Germinal center (tissue), 1 donor: Measurements from ENCODE around the gene SMYD5.

Experiments
- DNase-seq: peaks from one replicate; pipeline ENCODE4 v3.0.0; 2012; ENCODE audit warnings: mixed read lengths, low spot score

SMYD5 gene

GRCh38 chr2:73238976-73239375, 24.9 kb downstream of the SMYD5 start:
- DNase-seq: no peak

- DNase-seq: no peak
Observed at GRCh38 chr2:73239776-73240175, 25.7 kb downstream of the SMYD5 start.

GRCh38 chr2:73243884-73244570, 30.0 kb downstream of the SMYD5 start:
- no peak for DNase-seq

- no peak for DNase-seq
Observed at GRCh38 chr2:73244580-73244979, 30.5 kb downstream of the SMYD5 start.

- DNase-seq: no peak
Observed at GRCh38 chr2:73246850-73247249, 32.8 kb downstream of the SMYD5 start.

GRCh38 chr2:73249636-73250035, 35.6 kb downstream of the SMYD5 start:
- DNase-seq: no peak

GRCh38 chr2:73250872-73251846, 37.1 kb downstream of the SMYD5 start:
- no peak for DNase-seq

- DNase-seq: no peak
Observed at GRCh38 chr2:73252238-73253027, 38.4 kb downstream of the SMYD5 start.

- DNase-seq: no peak
Observed at GRCh38 chr2:73253400-73253799, 39.4 kb downstream of the SMYD5 start.

- no peak for DNase-seq
Observed at GRCh38 chr2:73253901-73254300, 39.9 kb downstream of the SMYD5 start.

GRCh38 chr2:73254343-73255006, 40.4 kb downstream of the SMYD5 start:
- DNase-seq: no peak

GRCh38 chr2:73255007-73255644, 41.1 kb downstream of the SMYD5 start:
- no peak for DNase-seq

- no peak for DNase-seq
Observed at GRCh38 chr2:73255907-73256617, 42.0 kb downstream of the SMYD5 start.

- DNase-seq: no peak
Observed at GRCh38 chr2:73256618-73256922, 42.5 kb downstream of the SMYD5 start.

- DNase-seq: no peak
Observed at GRCh38 chr2:73257021-73257420, 43.0 kb downstream of the SMYD5 start.

- DNase-seq: no peak
Observed at GRCh38 chr2:73257425-73258125, 43.5 kb downstream of the SMYD5 start.

- no peak for DNase-seq
Observed at GRCh38 chr2:73258186-73258912, 44.3 kb downstream of the SMYD5 start.

- no peak for DNase-seq
Observed at GRCh38 chr2:73258913-73259215, 44.8 kb downstream of the SMYD5 start.

- no peak for DNase-seq
Observed at GRCh38 chr2:73259276-73259675, 45.2 kb downstream of the SMYD5 start.
